Measurements from ENCODE around the gene MAT2A.
A peak's percentile ranks its signal among the peaks of the same experiment; 100 is the strongest.
"Not testable (repeated sequence)": the region's sequence is repeated elsewhere in the genome, so short reads cannot be mapped to it uniquely, and the experiment has no call there.

MAT2A gene

GRCh38 chr2:85547859-85548607 is 9.1 kb downstream of the MAT2A start:
- no peak for DNase-seq (ENCODE audit: low read depth in 3 of 3)

DNA sequence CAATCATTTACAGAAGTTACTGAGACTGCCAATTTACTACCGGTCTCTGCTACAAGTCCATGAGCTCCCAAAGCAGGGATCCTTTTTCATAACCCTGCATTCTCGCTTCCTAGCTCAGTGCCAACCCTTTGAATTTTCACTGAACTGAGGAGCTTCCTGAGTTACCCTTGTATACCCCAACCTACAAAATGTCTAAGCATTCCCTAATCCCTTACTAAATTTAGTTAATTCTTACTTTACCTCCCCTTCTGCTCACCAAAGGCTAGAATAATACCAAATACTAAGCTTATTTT is 9.6 kb downstream of the MAT2A start:
- DNase-seq (ENCODE audit: low read depth in 3 of 3), result no peak

GRCh38 chr2:85549095-85549494 is 10.1 kb downstream of the MAT2A start:
- DNase-seq (ENCODE audit: low read depth in 3 of 3), result no peak

- DNase-seq (ENCODE audit: low read depth in 3 of 3), result no peak
Measured at GRCh38 chr2:85549826-85550225, 10.9 kb downstream of the MAT2A start.

- no peak for DNase-seq (ENCODE audit: low read depth in 3 of 3)
Measured at GRCh38 chr2:85550486-85550885, 11.5 kb downstream of the MAT2A start.

GRCh38 chr2:85551698-85552678 is 13.0 kb downstream of the MAT2A start:
- DNase-seq (ENCODE audit: low read depth in 3 of 3), result peak; percentile 75 to 83 (median 83)

- no peak for DNase-seq (ENCODE audit: low read depth in 3 of 3)
Measured at GRCh38 chr2:85553184-85553583, 14.2 kb downstream of the MAT2A start.

- DNase-seq (ENCODE audit: low read depth in 3 of 3), result no peak
Measured at GRCh38 chr2:85554980-85555612, 16.1 kb downstream of the MAT2A start.

- DNase-seq (ENCODE audit: low read depth in 3 of 3), result no peak
Measured at GRCh38 chr2:85557130-85557529, 18.2 kb downstream of the MAT2A start.

DNA sequence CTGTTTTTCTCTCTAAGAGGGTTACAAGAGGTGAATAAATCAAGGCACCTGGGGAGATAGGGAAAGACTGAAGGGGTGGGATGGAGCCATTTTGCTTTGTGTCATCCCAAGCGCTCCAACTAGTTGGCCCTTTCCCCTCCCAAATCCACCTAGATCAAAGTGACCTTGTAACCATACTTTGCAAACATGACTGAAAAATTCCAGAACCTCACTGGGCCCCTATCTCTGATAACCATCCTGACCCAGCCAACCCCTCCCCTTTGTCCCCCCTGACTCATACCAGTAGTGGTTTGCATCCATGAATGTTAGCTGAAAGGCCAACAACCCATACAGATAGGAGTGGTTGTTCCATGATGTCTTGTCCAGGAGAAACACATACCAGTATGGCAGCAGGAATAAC is 19.2 kb downstream of the MAT2A start:
- DNase-seq (ENCODE audit: low read depth in 3 of 3), result no peak

DNA sequence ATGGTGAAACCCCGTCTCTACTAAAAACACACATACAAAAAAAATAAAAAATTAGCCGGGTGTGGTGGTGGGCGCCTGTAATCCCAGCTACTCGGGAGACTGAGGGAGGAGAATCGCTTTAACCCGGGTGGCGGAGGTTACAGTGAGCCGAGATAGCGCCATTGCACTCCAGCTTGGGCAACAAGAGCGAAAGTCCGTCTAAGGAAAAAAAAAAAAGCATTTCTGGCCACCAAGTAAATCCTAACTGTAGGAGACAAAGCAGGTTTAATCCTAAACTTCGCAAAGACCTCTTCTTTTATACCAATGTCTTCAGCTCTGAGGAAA is 21.4 kb downstream of the MAT2A start:
- not testable (repeated sequence) for DNase-seq (ENCODE audit: low read depth in 3 of 3)

- DNase-seq (ENCODE audit: low read depth in 3 of 3), result no peak
Measured at GRCh38 chr2:85560812-85561279, 21.9 kb downstream of the MAT2A start.

DNA sequence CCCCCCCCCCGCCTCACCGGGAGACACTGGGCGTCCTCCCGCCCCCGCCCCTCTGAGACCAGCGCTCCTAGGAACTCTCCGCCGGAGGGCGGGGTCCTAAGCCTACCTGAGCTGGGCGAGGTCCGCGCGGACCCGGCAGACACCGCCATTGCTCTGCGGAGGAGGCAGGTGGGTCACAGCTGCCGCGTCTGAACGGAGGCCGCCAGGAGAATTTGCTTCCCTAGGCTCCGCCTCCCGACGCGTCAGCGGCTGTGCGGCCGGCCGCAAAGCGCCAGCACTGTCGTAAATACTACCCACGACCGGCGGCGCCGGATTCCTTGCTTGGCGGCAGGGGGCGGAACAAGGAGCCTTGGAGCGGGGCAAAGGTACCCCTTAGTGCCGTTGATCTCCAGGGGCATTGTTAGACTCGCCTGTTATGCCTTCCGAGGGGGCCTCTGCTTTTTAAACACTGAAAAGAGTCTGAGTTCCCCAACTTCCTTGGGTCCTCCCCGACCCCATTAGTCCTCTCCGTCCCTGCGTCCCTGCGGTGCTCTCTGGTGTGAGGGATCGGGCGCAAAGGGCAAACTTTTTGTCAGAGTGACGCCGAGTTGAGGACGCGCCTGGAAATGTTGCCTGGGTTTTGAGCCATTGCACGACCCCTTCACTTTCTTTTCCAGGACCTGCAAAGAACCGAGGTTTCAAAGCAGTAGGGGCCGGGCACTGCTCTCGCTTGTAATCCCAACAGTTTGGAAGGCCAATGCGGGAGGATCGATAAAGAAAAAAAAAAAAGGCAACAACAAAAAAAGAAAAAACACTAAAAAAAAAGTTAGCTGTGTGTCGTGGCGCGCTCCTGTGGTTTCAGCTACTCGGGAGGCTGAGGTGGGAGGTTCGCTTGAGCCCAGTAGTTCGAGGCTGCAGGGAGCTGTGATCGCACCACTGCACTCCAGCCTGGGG is 22.6 kb downstream of the MAT2A start, which contains the start of gene GGCX:
TSS of gene GGCX (minus strand) at position 214 of the 933 bp plus-strand sequence. CDS start at position 149, 65 bp downstream.
- DNase-seq (ENCODE audit: low read depth in 3 of 3), result peak; percentile 89 to 94 (median 92)

DNA sequence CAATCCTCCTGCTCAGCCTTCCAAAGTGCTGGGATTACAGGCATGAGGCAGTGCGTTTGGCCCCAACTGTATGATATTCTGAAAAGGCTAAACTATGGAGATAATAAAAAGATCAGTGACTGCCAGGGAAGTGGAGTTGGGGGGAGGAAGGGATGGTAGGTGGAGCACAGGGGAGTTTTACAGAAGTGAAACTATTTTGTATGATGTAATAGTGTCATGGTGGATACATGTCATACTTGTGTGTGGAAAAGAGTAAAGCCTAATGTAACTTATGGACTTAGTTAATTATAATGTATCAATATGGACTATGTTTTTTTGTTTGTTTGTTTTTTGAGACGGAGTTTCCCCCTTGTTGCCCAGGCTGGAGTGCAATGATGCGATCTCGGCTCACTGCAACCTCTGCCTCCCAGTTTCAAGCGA is 25.2 kb downstream of the MAT2A start:
- no peak for DNase-seq (ENCODE audit: low read depth in 3 of 3)

DNA sequence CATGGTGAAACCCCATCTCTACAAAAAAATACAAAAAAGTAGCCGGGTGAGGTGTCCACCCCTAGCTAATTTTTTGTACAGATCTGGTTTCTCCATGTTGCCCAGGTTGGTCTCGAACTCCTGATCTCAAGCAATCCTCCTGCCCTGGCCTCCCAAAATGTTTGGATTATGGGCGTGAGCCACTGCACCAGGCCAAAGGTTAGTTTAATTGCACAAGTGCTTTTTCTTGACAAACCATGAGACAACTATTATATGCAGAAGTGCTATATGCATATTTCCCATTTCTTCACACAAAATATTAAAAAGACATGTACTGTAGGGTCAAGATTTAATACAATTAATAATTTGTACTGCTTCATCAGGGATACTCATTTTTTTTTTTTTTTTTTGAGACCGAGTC is 27.3 kb downstream of the MAT2A start:
- no peak for DNase-seq (ENCODE audit: low read depth in 3 of 3)

- DNase-seq (ENCODE audit: low read depth in 3 of 3), result no peak
Measured at GRCh38 chr2:85575739-85576138, 36.8 kb downstream of the MAT2A start.

DNA sequence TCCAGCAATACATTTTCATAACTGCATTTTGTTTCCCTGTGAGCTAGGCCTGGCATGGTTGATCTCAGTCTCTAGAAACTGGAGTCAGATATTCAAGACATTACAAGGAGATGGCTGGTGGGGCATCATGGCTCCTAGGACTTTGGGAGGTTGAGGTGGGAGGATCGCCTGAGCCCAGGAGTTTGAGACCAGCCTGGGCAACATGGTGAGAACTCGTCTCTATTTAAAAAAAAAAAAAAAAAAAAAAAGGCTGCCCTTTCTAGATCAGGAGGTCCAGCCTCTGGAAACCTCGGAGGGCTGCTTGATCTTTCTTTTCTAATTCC is 38.1 kb downstream of the MAT2A start:
- DNase-seq (ENCODE audit: low read depth in 3 of 3), result no peak

GRCh38 chr2:85577386-85578242 is 38.6 kb downstream of the MAT2A start, which contains the start of gene VAMP8:
Gene VAMP8, plus strand, starts transcription at chr2:85577586. Its CDS starts 61 bp downstream, at chr2:85577647.
- peak in 2 of 3 experiments; percentile 50 to 68 for DNase-seq (ENCODE audit: low read depth in 3 of 3)

DNA sequence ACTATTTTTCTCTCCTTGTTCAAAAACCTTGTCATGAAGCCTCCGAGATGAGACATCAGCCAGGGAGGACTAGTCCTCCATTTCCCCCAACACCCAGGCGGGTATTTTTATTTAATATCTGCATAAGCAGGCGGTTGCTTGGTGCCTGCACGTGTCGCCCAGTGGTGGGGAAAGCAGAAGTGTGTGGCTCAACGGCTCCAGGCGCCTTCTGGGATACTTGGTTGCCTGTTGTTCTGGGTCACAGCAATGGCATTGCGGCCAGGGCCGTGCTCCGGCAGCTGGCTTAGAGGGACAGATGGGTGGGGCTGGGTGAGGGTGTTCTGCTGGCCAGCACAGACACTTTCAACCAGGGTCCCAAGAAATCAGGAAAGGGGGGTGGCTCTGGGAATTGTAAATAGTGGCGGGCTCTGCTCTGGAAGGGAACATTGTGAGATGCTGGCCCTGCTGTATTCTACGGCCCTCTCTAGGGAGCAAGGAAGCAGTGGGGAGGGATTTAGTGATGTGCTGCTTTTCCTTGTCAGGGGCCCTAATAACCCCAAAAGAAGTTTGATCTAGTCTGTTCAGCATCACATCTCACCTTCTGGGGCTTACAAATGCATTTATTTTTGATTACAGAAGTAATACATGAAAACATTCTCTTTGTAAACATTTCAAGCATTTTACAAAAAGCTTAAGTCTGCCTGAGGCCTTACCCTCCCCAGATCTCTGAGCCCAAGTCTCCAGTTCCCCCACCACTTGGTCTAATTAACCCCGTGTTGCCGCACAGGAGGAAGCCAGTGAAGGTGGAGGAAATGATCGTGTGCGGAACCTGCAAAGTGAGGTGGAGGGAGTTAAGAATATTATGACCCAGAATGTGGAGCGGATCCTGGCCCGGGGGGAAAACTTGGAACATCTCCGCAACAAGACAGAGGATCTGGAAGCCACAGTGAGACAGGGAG is 39.5 kb downstream of the MAT2A start:
- no peak for DNase-seq (ENCODE audit: low read depth in 3 of 3)

Measured in stimulated activated CD4-positive, alpha-beta T cell treated with anti-CD3 and anti-CD28 coated beads, TNF-alpha, amount 100 ng/mL, for 24 hours (primary cell).